ENCODE measurements around the gene CD209.
"Not testable (repeated sequence)": the region's sequence is repeated elsewhere in the genome, so short reads cannot be mapped to it uniquely, and the experiment has no call there.

The CD209 gene

DNA sequence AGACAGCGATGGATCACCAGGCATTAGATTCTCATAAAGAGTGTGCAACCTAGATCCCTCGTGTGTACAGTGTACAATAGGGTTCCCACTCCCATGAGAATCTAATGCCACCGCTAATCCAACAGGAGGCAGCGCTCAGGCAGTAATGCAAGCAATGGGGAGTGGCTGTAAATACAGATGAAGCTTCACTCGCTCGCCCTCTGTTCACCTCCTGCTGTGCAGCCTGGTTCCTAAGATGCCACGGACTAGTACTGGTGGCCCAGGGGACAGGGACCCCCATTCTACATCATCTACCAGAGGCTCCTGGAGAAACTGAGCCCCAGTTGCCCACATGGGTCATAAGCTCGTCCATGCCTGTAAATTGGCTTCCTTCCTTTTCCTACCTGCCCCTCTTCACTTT is 23.7 kb upstream of the CD209 start:
- no peak for DNase-seq (ENCODE audit: low read depth in 1 of 2, low spot score in 1 of 2)

DNA sequence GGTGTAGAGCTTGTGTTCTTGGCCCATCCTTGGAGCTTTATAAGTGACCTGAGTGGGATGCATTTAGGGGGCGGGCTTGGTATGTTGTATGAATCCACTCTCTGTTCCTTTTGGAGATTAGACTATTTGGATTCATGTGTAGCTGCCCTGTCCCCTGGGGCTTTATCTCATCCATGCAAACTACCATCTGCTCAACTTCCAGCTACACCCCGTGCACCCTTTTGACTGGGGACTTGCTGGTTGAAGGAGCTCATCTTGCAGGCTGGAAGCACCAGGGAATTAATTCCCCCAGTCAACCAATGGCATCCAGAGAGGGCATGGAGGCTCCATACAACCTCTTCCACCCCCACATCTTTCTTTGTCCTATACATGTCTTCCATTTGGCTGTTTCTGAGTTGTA is 21.8 kb upstream of the CD209 start:
- DNase-seq (ENCODE audit: low read depth in 1 of 2, low spot score in 1 of 2): no peak

- no peak for DNase-seq (ENCODE audit: low read depth in 1 of 2, low spot score in 1 of 2)
These were observed 20.2 kb upstream of the CD209 start for GRCh38 chr19:7767487-7767886.

- DNase-seq (ENCODE audit: low read depth in 1 of 2, low spot score in 1 of 2): no peak
These were observed 19.2 kb upstream of the CD209 start for GRCh38 chr19:7766535-7766934.

DNA sequence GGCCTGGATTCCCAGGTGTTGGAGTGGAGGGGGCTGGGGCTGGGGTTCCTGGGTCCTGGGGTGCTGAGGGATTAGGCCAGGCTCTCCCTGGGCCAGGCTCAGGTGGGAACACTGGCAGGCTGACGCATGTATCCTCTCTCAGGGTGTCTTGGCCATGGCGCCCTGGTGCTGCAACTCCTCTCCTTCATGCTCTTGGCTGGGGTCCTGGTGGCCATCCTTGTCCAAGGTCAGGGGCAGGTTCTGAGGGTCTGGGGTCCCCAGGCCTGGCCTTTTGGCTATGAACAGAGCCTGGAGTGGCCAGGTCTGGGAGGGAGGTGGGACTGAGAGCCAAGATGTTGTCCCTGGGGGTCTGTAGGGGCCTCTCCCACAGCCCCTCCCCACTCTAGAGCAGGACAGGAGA is 17.7 kb upstream of the CD209 start:
- not testable (repeated sequence) for DNase-seq (ENCODE audit: low read depth in 1 of 2, low spot score in 1 of 2)

- not testable (repeated sequence) for DNase-seq (ENCODE audit: low read depth in 1 of 2, low spot score in 1 of 2)
These were observed 16.8 kb upstream of the CD209 start for GRCh38 chr19:7764157-7764556.

- DNase-seq (ENCODE audit: low read depth in 1 of 2, low spot score in 1 of 2): no peak
These were observed 16.4 kb upstream of the CD209 start for GRCh38 chr19:7763696-7764095.

DNA sequence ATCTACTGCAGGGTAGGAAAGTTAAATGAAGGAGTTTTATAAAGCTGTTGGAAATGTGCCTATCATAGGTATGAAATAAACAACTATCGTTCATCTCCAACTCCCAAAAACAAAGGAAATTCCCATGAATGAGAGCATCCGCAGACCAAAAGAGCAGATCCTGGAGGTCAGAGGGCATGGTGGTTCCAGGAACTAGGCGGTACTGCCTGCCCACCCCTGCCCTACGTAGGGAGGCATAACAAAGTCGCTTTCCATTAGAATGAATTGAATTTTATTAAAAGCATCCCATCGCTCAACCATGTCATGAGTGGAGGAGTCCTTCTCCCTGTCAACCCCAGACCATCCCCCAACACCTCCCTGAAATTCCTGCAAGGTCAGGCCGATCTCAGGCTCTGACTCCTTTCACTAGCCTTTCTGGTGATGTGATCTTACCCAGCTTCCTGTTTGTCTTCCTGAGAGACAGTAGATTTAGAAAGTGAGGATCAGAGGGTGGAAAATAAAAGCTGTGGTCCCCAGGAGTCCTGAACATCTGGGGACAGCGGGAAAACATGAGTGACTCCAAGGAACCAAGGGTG is 15.5 kb upstream of the CD209 start, which contains the start of gene CLEC4M:
Gene CLEC4M (plus strand): TSS at position 525 of the 575 bp plus-strand sequence. CDS start 24 bp downstream, at position 549.
- no peak for DNase-seq (ENCODE audit: low read depth in 1 of 2, low spot score in 1 of 2)

DNA sequence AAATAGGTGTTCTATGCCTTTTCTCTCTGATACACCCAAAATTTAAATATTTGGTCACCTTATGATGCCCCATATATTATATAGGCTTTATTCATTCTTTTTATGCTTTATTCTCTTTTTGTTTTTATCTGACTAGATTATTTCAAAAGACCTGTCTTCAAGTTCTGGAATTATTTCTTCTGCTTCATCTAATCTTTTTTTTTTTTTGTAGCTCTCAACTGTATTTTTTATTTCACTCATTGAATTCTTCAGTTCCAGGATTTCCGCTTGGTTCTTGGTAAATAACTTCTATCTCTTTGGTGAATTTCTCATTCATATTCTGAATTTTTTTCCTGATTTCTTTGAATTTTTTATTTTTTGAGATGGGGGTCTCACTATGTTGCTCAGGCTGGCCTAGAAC is 11.8 kb upstream of the CD209 start:
- no peak for DNase-seq (ENCODE audit: low read depth in 1 of 2, low spot score in 1 of 2)

GRCh38 chr19:7757358-7757757 is 10.0 kb upstream of the CD209 start:
- no peak for DNase-seq (ENCODE audit: low read depth in 1 of 2, low spot score in 1 of 2)

- DNase-seq (ENCODE audit: low read depth in 1 of 2, low spot score in 1 of 2): no peak
These were observed 8.9 kb upstream of the CD209 start for GRCh38 chr19:7756258-7756657.

DNA sequence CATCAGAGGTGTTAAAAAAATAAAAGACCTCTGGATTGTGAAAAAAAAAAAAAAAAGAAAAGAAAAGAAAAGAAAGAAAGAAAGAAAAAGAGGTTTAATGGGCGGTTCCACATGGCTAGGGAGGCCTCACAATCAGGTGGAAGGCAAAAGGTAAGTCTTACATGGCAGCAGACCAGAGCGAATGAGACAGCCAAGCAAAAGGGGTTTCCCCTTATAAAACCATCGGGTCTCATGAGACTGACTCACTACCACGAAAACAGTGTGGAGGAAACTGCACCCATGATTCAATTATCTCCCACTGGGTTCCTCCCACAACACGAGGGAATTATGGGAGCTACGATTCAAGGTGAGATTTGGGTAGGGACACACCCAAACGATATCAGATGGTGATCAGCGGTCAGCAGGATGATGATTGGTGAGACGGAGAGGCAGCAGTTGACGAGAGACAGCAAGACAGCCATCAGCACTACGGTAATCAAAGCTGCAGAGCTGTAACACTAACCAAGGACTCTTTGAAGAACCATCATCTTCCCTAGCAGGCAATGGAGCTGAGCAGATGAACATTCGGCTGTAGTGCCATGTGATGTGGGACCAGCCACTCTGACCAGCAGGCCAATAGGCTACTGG is 3.9 kb upstream of the CD209 start:
- DNase-seq (ENCODE audit: low read depth in 1 of 2, low spot score in 1 of 2): no peak

DNA sequence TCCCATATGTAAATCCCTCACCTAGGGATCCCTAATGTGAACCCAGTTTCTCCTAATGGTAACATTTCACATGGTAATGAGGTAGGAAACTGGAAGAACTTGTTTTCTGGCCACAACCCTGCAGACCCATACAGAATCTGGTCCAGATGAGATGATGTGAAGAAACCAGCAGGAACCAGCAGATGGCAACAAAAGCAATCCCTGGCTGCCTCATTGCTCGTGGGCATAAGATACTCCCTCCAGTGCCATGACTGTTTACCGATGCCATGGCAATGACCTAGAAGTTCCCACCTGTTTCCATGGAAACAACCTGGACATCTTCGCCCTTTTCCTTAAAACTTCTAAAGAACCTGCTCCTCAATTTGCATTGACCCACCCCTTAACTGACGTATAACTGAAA is 1.4 kb upstream of the CD209 start:
- no peak for DNase-seq (ENCODE audit: low read depth in 1 of 2, low spot score in 1 of 2)

- no peak for DNase-seq (ENCODE audit: low read depth in 1 of 2, low spot score in 1 of 2)
These were observed 837 bp upstream of the CD209 start for GRCh38 chr19:7748171-7748570.

DNA sequence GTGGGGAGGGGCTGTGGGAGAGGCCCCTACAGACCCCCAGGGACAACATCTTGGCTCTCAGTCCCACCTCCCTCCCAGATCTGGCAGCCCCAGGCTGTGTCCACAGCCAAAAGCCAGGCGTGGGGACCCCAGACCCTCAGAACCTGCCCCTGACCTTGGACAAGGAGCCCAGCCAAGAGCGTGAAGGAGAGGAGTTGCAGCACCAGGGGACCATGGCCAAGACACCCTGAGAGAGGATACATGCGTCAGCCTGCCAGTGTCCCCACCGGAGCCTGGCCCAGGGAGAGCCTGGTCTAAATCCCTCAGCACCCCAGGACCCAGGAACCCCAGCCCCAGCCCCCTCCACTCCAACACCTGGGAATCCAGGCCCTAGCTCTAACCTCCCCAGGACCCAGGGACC is 1.0 kb downstream of the CD209 start:
- not testable (repeated sequence) for DNase-seq (ENCODE audit: low read depth in 1 of 2, low spot score in 1 of 2)

DNA sequence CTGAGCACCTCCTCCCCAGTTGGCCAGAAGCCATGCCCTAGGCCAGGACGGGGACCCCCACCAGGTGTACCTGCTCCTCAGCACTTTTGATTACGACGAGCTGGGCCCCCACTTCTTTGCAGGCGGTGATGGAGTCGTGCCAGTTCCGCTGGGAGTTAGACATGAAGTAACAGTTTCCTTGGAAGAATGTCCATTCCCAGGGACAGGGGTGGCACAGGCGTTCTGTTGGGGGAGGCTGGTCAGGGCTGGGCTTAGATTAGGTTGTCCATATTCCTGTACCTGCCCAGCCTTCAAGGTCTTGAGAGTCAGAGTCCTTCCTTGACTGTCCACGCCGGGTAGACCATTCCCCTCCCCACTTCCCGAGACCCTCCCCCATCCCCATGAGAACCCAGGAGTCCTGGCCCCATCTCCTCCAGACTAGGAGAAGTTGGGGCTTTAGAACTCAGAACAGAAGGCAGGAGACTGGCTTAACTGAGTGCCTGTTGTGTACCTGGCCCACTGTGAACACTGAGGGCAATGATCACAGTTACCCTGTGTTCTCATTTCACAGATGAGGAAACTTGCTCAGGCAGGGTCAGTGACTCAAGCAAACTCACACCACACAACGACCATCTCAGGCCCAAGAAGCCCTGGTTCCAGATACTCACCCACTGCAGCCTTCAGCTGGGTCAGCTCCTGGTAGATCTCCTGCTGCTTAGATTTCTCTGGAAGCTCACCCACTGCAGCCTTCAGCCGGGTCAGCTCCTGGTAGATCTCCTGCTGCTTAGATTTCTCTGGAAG is 2.3 kb downstream of the CD209 start:
- DNase-seq (ENCODE audit: low read depth in 1 of 2, low spot score in 1 of 2): no peak

GRCh38 chr19:7744199-7744786 is 3.0 kb downstream of the CD209 start:
- no peak for DNase-seq (ENCODE audit: low read depth in 1 of 2, low spot score in 1 of 2)

DNA sequence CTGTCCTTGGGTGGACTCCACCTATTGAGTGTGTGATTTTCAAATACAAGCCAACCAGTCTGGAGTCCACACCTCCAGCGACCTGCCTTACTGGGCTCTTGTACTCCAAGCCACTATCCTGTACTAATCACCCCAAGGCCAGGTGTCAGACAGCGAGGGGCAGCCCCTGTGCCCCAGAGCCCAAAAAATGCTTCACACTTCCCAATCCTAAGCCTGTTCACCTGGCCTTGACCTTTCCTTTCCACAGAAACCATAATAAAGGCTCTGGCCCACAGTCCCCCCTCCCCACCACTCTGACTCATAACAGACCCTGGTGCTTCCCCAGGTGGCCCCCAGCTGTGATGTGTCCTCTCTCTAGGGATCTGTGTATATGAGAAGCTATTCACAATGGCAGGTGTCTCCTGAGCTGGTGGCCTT is 3.9 kb downstream of the CD209 start:
- DNase-seq (ENCODE audit: low read depth in 1 of 2, low spot score in 1 of 2): no peak

DNA sequence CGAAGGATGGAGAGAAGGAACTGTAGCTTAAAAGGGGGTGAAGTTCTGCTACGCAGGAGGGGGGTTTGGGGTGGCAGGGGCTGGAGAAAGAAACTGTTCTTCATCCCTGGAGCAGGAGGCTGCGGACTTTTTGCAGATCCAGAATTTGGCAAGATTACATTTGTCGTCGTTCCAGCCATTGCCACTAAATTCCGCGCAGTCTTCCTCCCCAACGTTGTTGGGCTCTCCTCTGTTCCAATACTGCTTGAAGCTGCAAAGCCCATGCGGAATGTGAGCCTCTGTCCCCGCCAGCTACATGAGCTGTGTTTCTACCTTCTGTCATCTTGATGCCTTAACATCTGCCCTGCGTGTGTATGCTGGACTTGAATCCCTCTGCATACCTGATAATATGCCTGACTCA is 4.3 kb downstream of the CD209 start:
- DNase-seq (ENCODE audit: low read depth in 1 of 2, low spot score in 1 of 2): no peak

GRCh38 chr19:7742575-7742974 is 4.8 kb downstream of the CD209 start:
- DNase-seq (ENCODE audit: low read depth in 1 of 2, low spot score in 1 of 2): no peak

- DNase-seq (ENCODE audit: low read depth in 1 of 2, low spot score in 1 of 2): no peak
These were observed 6.7 kb downstream of the CD209 start for GRCh38 chr19:7740682-7741054.
